Embryonic facial prominence (tissue), 1 donor: ENCODE measurements around the gene XCR1.
"Not testable (repeated sequence)": the region's sequence is repeated elsewhere in the genome, so short reads cannot be mapped to it uniquely, and the experiment has no call there.

Source experiments
- DNase-seq: peaks from one replicate; pipeline ENCODE4 v3.0.0-alpha.2; 2016; ENCODE audit errors: extremely low spot score

XCR1 gene, protein sequence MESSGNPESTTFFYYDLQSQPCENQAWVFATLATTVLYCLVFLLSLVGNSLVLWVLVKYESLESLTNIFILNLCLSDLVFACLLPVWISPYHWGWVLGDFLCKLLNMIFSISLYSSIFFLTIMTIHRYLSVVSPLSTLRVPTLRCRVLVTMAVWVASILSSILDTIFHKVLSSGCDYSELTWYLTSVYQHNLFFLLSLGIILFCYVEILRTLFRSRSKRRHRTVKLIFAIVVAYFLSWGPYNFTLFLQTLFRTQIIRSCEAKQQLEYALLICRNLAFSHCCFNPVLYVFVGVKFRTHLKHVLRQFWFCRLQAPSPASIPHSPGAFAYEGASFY

DNA sequence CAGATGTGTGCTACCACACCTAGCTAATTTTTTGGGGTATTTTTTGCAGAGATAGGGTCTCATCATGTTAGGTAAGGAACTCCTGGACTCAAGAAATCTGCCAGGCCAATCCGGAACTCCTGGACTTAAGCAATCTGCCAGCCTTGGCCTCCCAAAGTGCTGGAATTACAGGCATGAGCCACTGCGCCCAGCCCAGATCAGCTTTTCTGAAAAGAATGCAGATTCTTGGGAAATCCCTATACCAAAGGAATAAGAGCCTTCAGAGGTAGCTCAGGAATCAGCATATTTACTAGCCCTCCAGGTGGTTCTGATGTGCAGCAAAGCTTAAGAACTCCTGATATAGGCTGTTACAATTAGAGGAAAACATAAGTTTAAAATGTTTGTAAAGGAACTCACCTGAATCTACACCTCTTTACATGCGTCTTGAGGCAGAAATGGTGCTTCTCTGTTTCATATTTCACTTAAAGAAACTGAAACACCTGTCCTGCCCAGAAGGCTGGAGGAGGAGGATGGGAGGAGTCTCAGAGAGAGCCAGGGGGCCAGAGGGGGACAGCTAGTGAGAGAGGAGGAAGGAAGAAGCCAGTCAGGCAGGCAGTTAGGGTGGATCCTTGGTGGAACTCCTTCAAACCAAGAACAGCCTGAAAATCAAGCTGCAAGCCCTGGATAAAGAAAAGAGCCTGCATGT lies at the start of gene XCR1:
Gene XCR1 (minus strand): TSS at position 463 of the 685 bp plus-strand sequence. CDS start 5,536 bp downstream, outside the sequence.
- DNase-seq: no peak

DNA sequence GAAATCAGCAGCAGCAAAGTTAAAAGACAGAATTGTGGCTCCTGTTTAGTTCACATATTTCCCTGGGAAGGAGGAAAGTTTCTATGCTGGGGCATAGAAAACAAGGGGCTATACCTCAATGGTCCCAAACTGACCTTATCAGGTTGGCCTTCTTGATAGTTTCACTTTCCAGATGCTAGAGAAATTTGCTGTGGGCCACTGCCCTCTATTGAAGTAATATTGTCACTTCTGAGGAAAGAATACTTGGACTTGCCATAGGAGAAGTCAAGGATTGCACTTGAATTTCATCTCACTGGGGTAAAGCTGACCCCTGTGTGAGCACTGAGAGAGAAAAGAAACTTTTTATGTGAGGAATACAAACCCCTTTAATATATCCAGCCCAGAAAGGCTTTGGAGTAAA lies 49.3 kb upstream of the XCR1 start:
- DNase-seq: no peak

DNA sequence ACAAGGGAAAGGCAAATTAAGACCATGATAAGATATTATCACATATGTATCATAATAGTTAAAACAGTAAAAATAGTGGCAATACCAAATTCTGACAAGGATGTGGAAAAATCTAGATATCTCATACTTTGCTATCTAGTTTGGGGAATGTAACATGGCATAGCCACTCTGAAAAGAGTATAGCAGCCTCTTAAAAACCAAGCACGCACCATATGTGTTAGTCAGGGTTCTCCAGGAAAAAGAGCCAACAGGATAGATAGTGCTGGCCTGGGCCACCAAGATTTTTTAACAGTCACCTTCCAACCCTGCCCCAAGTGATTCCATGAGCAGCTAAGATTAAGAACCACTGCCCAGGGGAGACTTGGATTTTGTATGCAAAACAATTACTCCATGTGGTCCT lies 48.5 kb upstream of the XCR1 start:
- no peak for DNase-seq

DNA sequence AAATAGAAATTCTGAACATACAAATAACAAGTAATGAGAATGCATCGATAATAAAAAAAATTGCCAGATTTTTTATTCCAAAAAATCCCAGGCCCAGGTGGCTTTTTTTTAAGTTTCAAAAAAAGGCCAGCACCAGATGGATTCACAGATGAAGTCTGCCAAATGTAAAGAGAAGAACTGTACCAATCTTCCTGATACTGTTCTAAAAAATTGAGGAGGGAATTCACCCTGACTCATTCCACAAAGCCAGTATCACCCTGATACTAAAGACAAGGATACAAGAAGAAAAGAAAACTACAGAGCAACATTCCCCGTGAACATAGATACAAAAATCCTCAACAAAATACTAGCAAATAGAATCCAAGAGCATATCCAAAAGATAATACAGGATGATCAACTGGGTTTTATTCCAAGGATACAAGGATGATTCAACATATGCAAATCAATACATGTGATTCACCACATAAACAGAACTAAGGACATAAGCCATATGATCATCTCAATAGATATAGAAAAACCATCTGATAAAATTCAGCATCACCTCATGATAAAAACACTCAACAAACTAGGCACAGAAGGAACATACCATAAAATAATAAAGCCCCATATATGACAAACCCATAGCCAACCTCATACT lies 44.1 kb upstream of the XCR1 start:
- DNase-seq: no peak

DNA sequence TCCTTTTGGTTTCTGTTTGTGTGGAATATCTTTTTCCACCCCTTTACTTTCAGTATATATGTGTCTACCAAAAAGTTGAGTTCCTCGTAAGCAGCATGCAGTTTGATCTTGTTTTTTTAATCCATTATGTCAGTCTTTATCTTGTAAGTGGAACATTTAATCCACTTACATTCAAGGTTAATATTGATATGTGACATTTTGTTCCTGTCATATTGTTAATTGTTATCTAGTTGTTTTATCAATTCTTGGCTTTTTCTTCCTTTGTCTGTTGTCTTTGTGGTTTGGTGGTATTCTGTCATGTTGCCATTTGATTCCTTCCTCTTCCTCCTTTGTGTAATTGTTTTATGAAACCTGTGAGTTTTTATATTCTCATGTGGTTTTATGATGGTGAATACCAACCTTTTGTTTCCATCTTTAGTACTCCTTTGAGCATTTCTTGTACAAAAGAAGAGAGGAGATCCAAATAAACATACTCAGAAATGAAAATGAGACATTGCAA lies 43.4 kb upstream of the XCR1 start:
- DNase-seq: no peak

DNA sequence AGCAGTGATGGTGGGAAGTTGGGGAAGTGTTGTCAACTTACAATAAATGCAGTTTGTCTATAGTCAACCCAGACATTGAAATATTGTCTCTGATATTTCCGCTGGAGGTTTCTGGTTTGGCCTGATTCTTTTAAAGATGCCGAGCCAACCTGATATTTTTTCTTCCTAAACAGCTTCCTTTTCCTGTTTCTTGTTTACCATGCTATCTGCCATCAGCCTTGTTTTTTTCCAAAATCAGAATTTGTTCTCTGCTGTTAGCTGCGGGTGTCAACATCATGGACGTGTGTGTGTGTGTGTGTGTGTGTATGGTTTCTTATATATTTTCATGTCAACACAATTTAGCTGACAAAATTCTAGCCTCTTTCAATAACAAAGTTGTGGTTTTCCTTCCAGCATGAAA lies 41.2 kb upstream of the XCR1 start:
- DNase-seq: no peak

DNA sequence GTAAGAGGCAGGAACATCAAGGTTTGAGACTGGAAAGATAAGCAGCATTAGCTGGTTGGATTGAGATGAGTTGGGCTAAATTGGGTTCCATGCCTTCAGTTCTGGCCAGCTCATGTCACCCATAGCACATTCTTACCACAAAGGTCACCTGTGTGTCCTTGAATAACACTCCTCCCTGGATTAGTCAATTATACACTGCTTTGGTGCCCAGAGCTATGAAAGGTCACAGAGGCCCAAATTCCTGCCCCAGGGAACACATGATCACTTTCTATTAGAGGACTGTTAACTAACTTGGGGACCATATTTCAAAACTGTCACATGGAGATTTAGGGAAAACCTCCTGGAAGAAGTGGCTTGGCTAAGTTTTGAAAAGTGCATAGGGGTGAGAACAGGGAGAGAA lies 40.1 kb upstream of the XCR1 start:
- DNase-seq: no peak

DNA sequence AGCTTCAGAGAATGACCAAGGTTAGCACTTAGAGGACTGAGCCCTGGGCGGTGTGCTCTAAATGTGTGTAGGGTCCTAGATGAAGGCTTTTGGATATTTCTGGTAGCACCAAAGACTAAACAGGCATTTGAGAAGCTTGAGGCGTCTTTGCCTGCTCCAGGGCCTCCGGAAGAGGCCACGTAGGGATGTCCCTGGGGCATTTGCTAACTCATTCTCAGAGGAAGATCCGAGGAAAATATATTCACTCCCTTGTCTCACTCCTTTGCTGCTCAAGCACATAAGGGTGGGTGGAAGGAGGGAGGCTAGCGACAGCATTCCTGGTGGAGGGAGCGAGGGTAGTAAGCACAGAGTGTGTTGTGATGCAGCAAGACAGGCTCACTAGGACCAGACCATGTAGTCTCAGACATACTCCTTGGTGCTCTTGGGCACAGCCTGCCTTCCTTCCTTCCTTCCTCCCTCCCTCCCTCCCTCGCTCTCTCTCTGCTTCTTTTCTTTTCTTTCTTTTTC lies 38.5 kb upstream of the XCR1 start:
- no peak for DNase-seq

DNA sequence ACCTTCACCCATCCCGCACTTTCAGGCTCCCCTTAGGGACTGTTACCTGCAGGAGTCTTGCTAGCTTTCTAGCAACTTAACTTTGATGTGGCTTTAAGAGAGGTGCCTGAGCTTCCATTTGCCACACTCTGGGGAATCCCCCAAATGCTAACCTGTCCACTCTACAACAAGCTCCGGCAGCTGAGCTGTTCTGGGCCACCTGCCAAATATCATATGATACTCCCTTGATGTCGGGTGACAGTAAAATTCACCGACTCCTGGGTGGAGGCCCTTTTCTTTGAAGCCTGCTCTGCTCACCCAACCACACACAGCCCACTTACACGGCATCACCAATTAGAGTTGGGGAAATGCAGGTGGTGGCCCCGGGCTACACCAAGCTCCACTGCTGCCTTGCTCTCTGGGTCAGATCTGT lies 38.0 kb upstream of the XCR1 start:
- DNase-seq: peak; percentile 37

DNA sequence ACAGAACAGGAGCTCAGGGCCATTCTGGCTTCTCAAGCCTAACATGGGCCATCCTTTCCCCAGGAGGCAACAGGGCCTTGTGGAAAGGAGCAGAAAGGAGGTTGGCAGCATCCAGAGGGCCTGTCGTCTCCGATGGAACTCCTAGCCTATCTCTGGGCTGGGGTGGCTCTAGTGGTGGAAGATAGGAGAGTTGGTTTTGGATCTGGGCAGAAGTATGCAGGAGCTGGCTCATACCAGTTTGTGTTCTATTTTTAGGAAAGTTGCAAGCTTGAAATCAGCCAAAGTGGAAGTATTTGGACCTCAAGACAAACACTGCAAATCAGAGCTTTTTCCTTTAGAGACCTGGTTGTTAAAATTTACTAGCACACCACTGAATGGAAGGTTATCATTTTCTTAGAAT lies 35.4 kb upstream of the XCR1 start:
- DNase-seq: no peak

DNA sequence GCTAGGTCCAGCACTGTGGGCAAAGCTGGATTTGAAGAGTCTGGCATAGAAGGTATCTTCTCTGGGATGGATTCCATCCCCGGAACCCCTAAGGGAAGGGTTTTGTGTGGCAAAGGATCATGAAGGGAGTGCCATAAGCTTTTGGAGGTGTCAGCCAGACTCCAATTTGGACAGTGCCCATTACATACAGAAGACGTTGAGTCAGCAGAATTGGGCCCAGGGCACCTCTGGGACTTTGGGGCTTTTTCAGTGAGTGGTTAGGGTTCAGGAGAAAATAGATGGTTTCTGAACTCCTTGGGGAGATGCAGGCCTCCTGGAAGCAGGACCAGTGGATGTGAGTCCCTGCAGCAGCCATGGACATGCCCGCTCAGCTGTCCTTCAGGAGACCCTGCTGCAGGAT lies 34.6 kb upstream of the XCR1 start:
- DNase-seq: no peak

DNA sequence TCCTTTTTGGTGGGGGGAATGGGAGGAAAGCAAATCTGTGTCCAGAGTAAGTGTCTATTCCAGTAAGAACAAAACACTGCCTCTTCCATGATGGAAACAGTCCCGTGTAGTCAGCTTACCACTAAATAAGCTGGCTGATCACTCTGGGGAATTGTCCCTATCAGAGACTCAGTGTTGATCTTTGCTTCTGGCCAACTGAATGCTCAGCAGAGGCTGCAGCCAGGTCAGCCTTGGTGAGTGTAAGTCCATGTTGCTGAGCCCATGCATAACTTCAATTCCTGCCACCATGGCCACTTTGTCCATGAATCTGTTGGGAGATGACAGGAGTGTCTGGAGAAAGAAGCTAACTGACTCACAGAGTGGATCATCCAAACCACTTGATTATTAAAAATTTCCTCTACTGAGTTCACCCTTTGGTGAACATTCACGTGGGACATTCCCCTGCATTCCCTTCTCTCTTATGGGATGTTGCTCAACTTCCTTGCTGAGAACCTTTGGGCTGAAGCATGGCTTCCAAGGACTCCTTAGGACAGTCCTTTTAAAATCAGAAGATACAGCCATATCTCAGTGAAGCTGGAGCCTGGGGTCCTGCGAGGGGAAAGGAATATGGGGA lies 33.9 kb upstream of the XCR1 start:
- DNase-seq: no peak

DNA sequence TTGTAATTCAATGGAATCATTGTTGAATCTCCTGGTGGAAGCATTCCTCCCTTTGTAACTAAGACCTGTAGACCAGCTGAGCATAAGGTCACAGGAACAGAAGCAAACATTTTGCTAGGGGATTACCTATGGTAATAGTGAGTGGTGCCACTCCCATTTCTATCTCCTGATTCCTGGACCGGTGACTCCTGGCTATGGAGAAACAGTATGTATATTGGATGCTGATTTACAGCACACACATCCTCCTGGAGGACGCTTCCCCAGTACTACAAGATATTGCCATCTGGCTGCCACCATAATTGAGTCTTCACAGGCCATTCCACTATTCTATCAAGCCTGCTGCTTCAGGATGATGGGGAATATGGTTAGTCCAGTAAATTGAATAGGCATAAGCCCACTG lies 33.3 kb upstream of the XCR1 start:
- DNase-seq: no peak

DNA sequence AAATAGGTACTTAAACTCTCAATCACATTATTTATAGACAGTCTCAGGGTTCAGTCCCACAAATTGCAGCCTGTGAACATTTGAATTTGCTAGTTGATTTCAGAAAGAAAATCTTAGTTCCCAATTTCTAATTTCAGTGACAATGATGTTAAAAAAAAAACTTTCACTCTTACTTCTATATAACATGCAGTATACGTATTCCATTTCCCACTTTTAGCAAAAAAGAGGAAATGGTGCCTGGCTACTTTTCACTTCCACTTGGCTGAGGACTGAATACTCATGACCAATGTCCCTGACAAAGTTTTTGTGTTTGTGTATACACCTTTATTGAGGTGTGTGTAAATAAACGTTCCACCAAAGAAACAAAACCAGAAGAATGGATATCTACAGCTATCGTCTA lies 32.1 kb upstream of the XCR1 start:
- no peak for DNase-seq

DNA sequence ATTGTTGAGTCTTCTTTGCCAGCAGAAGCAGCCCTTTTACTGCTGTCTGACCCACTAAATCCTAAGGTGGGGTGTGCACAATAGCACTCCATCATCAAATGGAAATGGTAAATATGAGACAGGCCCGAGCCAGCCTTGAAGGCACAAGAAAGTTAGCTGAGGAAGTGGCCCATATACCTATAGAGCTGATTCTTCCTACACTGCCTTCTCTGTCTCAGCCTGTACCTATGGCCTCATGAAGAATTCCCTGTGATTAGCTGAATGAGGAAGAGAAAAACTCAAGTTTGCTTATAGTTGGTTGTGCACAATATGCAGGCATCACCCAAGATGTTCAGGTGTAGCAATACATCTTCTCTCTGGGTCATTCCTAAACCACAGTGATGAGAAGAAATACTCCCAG lies 31.7 kb upstream of the XCR1 start:
- DNase-seq: no peak

DNA sequence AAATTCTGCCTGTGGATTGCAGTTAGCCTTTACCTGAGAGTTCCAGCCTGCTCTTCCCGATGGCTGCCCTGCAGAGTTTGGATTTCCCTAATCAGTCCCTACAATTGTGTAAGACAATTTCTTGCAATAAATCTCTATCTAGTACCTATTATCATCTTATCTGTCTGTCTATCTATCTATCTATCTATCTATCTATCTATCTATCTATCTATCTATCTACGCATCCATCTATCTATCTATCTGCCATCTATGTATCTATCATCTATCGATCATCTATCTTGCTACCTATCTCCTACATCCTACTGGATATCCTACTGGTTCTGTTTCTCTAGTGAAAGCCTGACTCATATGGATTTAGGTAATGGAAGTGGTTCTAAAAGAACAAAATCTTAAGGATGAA lies 30.4 kb upstream of the XCR1 start:
- no peak for DNase-seq

DNA sequence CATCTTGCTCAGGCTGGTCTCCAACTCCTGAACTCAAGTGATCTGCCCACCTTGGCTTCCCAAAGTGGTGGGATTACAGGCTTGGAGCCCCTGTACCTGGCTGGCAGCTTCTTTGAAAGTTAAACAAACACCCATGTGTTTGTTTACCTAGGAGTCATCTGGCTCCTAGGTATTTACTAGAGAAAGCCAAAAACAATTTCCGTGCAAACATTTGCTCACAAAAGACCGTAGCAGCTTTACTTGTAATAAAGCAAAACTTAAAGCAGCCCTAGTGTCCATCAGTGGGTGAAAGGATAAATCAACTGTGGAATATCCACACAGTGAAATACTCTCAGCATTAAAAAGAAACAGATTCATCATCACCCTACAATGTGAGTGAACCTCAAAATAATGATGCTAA lies 29.4 kb upstream of the XCR1 start:
- DNase-seq: no peak

DNA sequence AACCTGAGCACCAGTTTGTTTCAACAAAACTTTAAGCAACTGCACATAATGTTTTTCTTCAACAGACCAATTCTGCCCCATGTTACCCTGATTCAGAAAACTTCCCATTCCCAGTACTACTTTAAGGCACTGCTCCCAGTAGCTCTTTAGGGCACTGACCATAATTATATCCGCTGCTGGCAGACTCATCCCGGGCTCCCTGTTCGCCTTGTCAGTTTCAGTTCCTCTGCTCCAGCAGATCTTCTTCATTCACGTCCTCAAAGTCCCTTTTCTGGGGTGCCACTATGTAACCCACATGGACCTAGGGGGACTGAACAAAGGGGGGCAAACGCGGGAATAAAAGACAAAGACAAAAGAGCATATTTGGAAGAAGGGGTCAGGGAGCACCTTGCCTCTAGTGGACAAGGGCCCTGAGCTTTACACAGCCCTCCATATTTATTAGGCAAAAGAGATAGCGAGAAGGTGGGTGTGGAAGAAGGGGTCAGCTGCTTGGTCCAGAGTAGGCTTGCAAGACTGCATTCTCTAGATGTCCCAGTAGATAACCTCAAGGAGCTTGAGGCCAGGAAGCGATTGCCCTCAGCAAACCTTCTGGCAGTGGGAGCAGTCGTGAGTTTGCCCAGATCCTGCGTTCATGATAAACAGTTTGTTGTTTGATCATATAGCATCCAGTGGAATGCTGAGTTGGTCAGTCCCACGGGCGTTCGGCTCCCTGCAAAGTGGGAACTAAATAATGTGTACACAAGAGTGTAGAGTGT lies 26.7 kb upstream of the XCR1 start:
- not testable (repeated sequence) for DNase-seq

DNA sequence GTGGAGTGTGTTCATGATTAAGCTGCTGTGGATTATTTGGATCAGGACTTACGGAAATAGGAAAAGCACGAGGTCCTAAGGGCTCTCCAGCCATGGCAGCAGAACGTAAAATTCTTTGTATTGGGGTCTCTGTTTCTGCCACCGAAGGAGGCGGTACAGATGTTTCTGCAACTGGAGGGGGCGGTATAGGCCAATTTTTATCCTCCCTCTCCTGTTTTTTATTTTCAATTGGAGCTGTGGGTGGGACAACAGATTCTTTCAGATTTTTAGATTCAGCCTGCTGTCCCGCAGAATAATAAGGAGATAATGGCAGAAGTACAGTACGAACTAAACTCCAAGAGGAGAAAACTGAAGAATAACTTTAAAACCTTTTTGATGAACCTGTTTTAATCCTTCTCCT lies 26.0 kb upstream of the XCR1 start:
- DNase-seq: not testable (repeated sequence)

DNA sequence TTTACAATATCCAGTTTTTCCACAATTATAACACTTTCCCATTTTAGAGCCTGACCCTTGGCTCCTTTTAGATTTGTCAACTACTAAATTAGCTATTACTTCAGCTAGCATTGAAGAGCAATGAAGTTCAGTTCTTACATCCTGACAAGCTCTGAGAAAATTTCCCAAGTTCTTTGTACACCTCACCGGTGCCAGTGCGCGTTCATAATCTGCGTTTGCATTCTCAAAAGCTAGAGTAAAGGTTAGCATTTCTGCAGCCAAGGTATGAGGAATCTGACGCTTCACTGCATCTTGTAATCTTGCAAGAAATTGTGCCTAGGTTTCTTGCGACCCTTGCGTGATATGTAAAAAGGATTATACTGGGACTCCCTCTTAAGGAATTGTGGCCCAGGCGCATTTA lies 25.2 kb upstream of the XCR1 start:
- no peak for DNase-seq

DNA sequence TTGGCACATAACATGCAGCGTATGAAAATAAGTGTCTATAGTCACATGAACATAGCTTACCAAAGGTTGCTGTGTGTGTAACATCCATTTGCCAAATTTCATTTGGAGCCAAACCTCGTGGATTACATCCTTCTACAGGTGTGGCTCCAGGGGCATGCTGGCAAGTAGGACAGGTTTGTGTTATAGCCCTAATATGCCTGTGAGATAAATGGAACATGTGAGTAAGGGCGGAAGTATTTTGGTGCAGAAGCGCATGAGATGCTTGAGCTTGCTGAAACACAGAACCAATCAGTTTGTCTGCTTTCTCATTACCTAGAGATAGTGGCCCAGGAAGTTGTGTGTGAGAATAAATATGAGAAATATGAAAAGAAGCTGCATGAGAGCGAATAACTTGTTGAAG lies 21.8 kb upstream of the XCR1 start:
- no peak for DNase-seq

DNA sequence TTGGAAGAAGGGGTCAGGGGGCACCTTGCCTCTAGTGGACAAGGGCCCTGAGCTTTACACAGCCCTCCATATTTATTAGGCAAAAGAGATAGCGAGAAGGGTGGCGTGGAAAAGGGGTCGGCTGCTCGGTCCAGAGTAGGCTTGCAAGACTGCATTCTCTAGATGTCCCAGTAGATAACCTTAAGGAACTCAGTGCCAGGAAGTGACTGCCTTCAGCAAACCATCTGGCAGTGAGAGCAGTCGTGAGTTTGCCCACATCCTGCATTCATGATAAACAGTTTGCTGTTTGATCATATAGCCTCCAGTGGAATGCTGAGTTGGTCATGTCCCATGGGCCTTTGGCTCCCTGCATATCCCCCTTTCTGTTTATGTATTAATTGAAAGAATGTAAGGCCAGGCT lies 18.9 kb upstream of the XCR1 start:
- not testable (repeated sequence) for DNase-seq
